HG03045 (cell line): ENCODE measurements around the gene OSBPL5.

Experiments
- ATAC-seq: cut with Tn5 transposase; IDR thresholded peaks from one replicate; pipeline ENCODE4 v1.9.1; 2021; ENCODE audit warnings: mild to moderate bottlenecking, moderate library complexity; ENCODE audit not compliant: unreplicated experiment

Gene OSBPL5

DNA sequence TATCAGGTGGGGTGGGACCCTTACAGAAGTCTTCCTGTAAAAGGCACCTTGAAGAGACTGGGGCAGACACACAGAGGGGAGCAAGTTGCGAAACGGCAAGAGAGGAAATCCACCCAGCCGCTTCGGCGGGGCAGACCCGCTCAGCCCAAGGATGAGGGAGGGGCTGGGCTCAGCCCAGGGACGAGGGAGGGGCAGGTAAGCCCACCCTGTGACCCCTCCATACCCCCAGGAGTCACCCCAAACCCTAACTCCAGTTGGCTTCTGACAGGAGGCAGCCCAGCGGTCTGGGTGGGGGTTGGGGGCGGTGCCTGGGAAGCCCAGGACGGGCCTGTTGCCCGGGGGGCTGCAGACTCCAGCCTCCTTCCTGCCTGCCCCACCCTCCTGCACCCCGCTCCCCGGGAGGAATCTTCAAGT is 965 bp downstream of the OSBPL5 start:
- ATAC-seq: no peak

DNA sequence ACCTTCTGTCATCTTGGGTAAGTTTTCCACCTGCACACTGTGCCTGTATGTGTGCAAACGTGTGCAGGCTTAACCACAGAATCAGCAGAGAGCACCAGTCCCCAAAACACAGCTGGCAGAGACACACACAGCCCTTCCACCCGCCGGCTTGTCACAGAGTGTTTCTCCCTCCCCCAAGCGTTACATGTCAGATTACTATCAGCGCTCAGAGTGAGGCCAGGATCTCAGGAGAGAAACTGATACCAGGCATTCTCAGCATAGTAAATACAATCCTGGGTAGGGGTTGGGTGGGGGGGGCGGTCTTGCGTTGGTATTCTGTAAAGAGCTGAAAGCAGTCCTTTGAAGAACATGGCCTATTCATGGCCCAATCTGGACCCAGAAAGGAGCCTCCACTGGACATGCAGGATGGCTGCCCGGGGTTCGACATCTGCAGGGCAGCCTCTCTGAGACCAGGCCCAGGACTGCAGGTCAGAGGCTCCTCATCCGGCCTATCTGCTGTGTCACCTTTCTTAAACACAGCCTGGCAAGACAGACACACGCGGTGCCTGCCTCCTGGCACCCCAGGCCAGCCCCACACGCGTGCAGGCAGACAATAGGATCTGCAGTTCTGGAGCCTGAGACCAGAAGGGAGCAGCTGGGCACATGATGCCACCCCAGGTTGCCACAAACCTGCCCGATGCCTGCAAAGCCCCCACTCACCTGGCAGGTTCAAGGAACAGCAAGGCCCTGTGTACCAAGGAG is 1.7 kb downstream of the OSBPL5 start:
- ATAC-seq: no peak

DNA sequence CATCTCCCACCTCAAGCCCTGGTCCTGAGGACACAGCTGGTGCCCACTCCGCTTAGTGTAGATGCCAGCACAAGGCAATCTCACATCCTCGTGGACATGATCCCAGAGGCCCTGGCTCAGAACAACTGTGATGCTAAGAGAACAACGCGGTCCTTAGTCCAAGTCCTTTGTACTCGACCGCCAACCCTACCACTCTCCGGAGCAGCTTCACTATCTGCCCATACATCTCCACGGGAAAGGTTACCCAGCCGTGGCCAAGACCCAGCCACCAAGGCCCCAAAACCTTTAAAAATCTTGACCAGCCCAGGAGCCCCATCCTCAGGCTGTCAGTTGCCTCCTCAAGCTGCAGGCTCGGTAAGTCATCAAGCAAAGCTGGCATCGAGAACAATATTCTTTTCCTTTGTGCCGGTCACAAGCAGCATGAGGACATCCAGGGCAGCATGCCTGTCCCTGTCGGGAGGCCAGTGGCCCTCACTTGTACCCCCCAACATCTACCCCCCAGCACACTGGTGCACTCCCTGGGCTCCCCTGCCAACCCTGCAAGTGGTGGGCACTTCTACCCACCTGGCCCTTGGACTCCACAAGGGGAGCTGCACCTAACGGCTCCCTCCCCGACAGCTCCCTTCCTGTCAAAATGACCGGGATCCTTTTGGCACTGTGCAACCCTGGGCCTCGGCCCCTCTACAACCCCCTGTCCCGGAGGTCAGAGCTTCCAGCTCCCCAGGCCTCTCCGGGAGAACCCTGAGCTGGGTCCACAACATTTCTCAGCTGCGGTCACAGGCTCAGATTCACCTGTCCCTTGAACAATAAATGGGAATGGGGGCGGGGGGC is 2.5 kb downstream of the OSBPL5 start:
- no peak for ATAC-seq

DNA sequence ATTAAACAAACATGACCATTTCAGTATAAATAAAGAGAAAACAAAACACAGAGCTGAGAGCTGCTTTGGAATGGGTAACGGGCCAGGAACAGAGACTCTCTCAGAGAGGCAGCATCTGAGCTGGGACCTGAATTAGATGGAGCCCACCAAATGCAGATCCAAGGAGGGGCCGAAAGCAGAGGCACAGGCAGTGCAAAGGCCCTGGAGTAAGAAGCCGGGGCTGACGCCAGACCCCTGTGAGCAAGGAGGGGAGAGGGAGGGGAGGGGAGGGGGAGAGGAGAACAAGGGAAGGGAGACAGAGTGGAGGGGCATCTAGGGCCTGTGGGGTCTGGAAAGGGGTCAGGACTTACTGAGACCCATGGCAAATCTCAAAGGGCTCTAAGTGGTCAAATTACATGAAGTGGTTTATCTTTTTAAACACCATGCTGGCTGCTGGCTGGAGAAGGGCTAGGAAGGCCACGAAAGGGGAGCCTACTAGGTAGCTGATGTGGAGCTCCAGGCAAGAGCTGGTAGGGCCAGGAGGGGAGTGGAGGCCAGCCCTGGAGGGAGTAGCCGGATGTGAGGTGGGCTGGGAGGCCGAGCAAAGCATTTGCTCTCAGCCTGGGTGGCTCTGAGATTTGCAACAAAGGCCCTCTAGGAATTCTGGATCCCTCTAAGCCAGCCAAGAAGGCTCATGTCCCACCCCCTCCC is 3.2 kb downstream of the OSBPL5 start:
- ATAC-seq: no peak

DNA sequence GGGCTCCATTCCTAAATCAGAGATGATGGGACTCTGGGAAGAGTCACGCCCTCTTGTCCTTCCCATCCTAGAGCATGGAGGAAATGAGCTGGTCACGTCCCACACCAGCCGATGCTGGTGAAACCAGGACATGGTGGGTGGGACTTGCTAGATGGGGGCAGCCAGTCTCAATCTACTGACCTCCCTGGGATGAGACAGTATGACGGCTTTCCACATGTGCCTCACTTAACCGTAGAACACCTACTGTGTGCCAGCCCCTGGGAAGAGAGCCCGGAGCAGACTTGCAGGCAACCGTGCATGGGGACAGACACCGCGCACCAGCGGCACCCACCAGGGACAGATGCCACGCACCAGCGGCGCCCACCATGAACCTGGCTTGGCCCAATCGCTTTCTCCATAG is 3.8 kb downstream of the OSBPL5 start:
- ATAC-seq: no peak

DNA sequence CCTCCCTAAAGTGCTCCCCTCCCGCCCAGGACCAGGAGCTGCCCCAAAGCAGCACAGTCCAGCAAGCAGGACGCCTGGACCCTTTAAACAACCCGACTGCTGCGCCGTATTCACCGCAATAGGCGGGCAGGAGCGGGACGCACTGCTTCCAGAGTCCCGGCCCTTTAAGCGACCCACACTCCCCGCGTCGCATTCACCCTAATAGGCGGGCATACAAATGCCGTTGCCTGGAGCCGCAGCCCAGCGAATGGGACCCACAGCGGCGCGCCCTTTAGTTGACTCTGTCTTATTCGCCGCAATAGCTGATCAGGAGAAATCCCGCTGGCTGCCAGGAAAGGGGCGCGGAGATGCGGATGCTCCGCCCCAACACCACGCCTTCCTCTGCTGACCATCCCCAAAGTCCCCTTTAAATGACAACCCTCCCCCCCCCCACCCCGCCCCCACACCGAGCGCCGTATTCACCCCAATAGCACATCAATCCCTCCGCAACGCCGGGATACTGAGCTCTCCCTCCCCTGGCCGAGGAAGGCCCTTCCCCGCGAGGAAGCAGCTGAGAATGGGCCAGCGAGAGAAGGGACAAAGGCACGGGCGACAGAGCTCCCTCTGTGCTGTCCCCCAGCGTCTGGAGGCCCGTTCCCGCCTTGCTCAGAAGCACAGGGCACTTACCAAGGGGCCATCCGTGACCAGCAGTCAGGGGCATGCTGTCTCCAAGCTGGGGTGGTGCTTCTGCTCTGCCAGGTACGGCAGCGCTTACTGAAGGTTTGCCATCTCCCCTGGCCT is 4.7 kb downstream of the OSBPL5 start:
- ATAC-seq: no peak

DNA sequence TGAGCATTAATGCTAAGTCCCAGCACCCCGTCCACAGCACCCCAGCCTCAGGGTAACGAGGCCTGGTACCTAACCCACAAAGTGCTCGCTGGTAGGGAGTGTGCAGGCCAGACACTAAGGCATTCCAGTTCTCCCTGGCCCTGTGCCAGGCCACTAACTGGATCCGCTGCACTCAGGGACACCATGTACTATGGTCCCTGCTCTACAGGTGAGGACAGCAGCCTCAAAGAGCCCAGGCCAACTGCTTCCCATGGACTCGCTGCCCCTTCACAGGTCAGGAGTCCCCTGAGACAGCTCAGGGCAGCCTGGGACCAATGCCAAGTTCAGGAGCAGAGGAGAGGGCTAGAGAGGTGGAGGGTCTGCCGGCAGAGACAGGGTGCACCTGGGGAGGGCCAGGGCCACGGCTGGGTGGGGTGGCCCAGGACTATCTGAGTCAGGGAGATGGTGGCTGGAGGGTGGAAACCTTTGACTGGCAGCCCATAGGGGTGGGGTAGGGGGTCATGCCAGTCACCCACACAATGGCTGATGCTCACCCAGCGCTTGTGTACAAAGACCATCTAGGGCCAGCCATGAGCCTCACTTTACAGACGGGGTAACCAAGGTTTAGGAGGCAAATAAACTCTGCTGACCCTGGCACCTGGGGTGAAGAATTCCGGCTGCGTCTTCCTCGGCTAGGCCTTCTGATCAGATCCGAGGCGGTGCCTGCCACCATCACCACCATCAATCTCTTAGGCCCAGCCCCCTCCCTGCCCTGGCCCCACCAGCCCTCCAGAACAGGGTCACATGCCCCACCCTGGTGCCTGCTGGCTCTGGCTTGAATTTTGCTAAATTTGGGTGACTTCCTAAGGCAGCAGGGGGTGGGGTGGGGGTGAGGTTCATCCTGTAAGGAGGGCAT is 5.6 kb downstream of the OSBPL5 start:
- no peak for ATAC-seq

DNA sequence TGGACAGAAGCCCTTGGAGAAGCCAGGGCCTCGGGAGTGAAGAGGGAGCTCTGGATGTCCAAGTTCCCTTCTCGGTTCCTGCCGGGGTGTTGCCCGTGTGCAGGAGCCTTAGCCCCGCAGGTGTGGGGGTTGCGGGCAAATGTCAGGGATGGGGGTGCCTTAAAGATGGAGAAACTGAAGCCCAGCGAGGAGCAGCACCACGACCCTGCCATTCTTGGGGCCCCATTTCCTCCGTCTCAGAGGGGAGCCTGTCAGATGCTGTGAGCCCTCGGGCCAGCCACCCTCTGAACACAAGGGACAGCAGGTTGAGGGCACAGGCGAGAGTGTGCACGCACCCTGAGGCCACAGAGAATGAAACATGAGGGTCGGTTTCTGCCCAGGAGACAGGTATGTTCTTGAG is 6.3 kb downstream of the OSBPL5 start:
- no peak for ATAC-seq

DNA sequence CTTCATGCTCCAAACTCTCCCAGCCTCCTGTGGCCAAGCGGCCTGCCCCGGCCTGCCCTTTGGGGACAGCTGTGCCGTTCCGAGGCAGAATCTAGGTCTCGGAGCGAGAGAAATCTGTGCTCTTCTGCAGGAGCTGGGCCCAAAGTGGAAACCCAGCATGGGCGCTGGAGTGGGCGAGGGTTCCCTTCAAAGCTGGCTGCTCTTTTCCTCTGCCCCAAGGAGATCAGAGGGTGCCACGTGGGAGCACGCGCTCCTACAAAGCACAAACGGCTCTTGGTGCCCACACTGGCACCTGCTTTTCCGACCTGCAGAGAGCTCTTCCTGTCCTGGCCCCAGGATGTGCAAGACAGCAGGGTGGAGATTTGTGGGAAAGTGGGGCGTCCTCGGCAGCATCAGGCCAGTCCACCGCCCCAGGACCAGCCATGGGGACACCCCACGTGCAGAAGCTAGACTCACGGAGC is 6.9 kb downstream of the OSBPL5 start:
- no peak for ATAC-seq

DNA sequence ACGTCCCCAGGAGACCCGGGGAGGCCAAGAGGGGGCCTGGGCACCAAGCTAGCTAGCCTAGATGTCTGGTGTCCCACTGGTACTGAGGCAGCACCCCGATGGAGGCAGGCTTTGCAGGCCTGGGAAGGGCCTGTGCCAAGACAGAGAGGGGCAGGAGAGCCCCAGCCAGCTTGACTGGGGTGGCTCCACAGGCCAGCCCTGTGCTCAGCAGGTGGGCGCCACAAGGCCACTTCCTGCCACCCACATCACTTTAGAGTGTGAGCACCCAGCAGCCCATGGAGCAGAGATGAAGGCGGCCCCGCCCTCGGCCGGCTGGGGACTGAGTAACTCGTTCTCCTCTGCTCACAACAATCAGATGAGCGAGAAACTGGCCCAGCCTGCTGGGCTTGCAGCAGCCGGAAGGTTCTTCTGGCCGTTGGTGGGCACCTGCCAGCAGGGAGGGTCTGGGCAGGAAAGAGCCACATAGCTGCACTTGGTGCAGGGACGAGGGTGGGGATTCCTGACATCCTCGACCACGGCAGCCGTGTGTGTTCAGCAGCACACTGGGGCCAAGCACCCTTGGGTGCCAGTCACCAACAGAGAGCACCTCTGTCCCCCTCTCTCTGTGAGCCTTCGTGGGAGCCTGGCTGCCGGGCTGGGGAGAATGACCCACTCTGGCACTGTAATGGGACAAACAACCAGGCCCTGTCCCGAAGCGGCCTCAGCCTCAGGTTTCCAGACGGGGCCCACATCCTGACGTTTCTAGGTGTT is 7.6 kb downstream of the OSBPL5 start:
- ATAC-seq: no peak

DNA sequence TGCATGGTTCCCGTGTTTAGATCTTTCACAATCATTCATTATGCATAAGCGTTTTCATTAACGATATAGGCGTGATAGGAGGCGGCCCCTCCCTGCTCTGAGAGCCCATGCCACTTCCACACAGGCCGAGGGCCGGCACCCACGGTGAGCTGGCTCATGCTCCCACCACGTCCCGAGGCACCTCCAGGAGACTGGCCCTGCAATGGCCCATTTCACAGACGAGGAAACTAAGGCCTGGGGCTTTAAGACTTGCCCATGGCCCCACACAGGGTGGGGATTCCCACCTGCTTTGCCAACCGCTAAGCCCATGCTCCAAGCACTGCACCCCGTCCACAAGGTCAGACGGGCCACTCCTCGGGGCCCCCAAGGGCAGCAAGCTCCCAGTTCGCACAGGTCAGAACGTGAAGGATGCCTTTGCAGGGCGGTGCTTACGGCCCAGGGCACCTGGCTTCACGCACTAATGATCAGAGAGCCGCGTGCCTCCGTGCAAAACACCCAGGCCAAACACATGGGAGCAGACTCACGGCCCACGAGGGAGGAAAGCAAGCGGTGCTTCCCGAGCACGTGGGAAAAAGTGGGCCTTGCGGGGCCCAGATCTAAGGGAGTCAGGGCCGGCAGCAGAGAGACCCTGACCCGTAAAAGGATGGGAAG is 8.3 kb downstream of the OSBPL5 start:
- ATAC-seq: no peak

DNA sequence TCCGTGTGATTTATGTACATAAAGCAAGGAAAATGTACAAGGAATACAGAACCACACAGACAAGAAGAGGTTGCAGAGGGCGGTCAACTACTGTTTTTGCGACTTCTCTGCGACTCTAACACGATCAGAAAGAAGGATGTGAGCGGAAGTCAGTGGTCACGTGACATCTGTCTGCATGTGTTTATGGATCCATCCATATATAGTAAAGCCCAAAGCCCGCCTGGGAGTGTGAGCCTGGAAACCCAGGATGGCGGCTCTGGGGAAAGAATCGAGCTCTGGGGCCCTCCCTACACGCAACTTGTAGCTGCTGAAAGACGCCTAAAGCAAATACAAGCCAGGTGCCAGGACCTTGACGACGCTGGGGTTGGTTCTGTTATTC is 8.8 kb downstream of the OSBPL5 start:
- ATAC-seq: no peak

DNA sequence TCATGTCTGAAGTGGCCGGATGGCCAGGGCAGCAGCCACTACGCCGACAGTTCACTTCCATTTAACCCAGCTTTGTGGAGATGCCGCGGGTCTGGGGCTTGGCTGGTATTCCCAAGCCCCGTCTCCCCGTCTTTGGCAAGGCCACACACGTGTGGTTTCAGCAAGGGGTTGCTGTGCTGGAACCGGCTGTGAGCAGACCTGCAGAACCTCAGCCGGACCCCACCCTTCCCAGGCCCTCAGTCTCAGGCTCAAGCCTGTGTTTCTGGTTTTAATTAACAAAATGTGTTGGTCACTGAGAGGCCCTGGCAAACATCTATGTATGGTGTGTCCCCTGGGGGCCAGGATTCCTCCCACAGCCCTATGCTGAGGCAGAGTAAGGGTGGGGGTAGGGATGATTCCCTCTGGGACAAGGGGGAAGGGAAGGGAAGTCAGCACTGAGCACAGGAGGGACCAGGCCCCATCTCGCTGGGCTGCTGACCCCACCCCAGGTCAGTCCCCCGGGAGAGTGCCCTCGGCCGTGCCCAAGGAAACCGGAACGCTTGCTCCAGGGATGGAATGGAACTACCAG is 9.3 kb downstream of the OSBPL5 start:
- no peak for ATAC-seq

DNA sequence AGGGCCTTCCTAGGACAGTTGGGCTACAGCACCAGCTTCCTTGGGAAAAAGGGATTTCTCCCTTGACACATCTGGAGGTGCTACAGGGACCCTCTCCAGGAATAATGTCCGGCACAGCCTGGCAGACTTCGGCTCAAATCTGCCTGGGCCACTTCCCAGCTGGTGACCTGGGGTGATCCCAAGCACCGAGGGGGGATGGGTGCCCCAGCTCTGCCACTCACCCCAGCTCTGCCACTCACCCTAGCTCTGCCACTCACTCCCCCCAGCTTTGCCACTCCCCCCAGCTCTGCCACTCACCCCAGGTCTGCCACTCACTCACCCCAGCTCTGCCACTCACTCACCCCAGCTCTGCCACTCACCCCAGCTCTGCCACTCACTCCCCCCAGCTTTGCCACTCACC is 9.9 kb downstream of the OSBPL5 start:
- ATAC-seq: no peak

DNA sequence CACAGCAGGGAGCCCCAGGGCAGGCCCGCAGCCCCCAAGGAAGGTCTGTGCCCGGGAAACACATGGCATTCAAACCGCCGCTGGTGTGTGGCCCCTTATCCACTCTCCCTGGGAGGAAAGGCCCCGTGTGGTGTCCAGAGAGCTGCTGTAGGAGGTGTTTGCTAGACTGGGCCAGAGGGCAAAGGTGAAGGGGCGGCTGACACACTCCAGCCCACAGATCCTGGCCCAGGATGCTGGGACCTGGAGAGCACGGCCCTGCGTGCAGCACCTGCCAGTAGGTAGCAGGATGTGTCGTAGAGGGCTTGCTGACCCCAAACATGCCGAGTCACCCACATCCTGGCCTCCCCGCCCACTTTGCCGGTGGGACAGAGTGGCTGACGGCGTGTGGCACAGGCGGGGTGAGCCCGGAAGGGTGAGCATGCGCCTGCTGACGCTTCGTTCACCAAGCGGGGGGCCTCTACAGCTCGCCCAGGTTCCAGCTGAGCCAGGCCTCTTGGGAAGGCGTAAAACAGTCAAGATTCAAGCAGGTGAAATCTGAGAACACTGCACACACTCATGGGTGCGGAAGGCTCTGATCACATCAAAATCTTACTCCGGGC is 11.0 kb downstream of the OSBPL5 start:
- no peak for ATAC-seq

DNA sequence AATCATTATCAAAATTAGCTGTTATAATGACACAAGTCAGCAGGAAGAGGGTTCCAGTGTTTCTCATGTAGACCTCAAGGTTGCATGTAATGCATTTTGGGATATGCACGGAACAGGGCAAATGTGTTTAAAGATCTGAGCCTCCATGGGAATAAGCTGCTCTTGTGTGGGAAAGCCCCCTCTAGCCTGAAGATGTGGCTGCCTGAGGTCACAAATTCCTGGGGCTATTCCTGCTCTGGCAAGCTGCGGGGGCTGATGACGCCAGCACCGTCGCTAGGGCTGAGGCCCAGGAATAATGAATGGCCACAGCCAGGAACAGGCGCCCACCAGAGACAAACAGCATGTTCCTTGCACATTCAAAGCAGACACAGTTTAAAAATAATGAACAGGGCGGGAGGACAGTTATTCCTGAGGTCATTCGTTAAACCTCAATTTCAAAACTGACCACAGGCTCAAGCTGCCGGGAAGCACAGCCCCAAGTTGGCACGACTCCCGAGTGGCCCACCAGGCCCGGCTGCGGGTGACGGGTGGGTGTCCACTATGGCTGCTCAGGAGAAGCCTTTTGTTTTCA is 11.7 kb downstream of the OSBPL5 start:
- ATAC-seq: no peak

DNA sequence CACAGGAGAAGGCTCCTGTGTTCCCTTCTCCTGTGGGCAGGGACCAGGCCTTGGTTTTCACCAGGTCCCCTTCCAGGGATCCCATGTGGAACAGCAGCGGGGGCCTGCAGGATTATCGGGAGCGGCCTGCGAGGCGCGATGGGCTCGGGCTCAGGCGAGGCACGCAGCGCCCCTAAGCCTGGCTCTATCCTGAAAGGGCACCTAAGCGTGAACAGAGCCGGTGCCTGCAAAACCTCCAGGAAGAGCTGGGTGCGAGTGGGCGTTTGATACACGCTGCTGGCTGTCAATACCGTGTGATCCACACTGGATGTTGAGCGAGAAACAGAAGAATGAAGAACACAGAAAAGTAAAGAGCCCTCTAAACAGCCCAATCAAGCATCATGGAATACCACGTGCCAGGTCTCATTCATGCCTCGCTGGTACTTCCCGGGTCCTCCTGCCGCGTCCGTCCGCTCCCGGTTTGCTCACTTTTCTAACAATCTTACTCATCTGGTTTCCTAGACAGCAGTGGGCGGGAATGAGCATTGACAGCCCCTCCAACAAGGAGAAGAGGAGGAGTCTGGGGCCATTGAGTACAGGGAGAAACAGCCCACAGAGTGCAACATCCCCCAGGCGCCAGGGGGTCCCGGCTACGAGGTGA is 12.5 kb downstream of the OSBPL5 start:
- no peak for ATAC-seq
